Esophagus squamous epithelium (tissue), 4 donors: ENCODE data around the gene RARRES2.

Experiments used
- POLR2A ChIP-seq, 4 donors: fragments of 450-650 bp; IDR thresholded peaks; one replicate each; pipeline ENCODE4 v1.6.1; 2017; ENCODE audit warnings: antibody characterized with exemption in 4 of 4, mild to moderate bottlenecking in 4 of 4, moderate library complexity in 3 of 4
- TF ChIP-seq, protein P1 (sequence below), 6 experiments: fragments of 450-650 bp in 4 of 6; fragments of 200-600 bp in 2 of 6; sonication (generic) in 2 of 6; IDR thresholded peaks; one replicate each; pipeline ENCODE4 v1.5.1; 2016 to 2019; ENCODE audit warnings: antibody characterized with exemption in 6 of 6, mild to moderate bottlenecking in 4 of 6, moderate library complexity in 4 of 6

DNA sequence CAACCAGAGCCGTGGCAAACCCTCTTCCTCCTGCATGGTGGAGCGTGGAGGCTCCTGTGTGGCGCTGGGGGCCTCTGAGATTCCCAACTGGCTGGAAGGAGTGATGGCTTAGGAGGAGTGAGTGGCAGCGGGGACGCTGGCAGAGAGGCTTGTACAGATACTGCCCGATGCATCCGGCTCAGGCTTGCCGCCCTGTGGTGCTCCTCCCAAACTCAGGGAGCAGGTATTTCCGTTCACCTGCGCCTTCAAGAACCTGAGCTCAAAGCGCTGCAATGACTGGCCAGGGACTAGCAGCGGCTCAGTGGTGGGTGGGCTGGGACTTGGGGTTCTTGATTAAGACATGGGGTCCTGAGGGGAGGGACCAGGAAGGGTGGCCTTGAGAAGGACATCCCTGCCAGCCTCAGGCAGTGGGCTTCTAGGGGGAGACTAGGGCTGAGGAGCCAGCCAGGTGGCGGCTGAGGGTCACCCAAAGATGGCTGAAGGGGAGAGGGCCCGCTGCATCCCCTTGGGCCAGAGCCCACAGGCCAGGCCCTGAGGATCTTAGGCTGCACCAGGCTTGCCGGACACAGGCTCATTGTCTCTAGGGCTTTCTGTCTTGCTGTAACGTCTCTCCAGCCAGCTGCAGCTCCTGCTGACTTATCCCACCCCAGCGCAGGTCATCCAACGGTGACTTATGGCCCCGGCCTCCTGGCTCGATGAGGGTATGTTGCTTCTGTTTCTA, 40.9 kb upstream of the RARRES2 start:
- TF ChIP-seq, protein P1, sequence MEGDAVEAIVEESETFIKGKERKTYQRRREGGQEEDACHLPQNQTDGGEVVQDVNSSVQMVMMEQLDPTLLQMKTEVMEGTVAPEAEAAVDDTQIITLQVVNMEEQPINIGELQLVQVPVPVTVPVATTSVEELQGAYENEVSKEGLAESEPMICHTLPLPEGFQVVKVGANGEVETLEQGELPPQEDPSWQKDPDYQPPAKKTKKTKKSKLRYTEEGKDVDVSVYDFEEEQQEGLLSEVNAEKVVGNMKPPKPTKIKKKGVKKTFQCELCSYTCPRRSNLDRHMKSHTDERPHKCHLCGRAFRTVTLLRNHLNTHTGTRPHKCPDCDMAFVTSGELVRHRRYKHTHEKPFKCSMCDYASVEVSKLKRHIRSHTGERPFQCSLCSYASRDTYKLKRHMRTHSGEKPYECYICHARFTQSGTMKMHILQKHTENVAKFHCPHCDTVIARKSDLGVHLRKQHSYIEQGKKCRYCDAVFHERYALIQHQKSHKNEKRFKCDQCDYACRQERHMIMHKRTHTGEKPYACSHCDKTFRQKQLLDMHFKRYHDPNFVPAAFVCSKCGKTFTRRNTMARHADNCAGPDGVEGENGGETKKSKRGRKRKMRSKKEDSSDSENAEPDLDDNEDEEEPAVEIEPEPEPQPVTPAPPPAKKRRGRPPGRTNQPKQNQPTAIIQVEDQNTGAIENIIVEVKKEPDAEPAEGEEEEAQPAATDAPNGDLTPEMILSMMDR (IDR thresholded peaks at IDR 0.05) = no peak
- TF ChIP-seq POLR2A (IDR thresholded peaks at IDR 0.05) = no peak
